Left forelimb (tissue), 1 donor: ENCODE data around the gene ADRA1B.

Source experiments
- DNase-seq: peaks from one replicate; pipeline ENCODE4 v3.0.0-alpha.2; 2018; ENCODE audit warnings: low spot score

ADRA1B gene

GRCh38 chr5:160018945-160019625 is 102.8 kb downstream of the ADRA1B start:
- DNase-seq: no peak

- DNase-seq: no peak
These were observed 104.0 kb downstream of the ADRA1B start for GRCh38 chr5:160020266-160020770.

GRCh38 chr5:160020964-160021363 is 104.7 kb downstream of the ADRA1B start:
- no peak for DNase-seq

GRCh38 chr5:160021831-160022446 is 105.7 kb downstream of the ADRA1B start:
- DNase-seq: no peak
